Measurements from ENCODE around the gene ROBO1.
A peak's percentile ranks its signal among the peaks of the same experiment; 100 is the strongest.

ROBO1 gene

DNA sequence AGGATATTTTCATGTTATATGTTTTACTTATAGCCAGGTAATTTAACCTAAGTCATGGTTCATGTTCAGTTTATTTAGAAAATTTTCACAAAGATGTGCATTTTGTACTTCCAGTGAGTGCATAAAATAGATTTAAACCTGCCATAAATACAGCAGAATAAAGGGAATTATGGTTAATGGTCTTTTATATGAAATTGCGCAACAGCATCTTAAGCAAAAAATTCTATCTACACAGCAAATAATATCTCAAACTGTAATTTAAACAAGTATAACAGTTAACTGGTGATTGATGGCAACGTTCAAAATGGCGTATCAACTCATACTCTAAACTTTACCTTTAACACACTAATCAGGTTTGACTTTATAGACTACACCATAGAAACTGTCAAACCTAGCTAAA lies 97.6 kb downstream of the ROBO1 start:
- DNase-seq, result no peak

DNA sequence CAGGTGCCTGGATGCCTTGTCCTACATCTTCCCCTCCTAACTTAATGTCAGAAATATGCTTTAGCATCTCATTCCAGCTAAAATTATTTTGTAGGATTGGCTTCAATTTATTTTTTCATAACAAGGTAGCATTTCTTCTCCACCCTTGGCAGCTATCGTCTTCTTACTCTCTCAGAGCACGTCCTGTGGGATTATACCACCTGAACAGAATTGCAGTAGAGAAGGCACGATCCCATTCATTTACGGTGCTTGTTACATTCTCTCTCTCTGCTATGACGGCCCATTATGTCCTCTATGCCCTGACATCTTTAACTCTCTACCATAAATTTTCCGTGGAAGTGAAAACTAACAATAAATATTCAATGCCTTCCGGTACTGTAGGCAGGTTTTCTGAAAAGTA lies 103.3 kb downstream of the ROBO1 start:
- DNase-seq, result no peak

DNA sequence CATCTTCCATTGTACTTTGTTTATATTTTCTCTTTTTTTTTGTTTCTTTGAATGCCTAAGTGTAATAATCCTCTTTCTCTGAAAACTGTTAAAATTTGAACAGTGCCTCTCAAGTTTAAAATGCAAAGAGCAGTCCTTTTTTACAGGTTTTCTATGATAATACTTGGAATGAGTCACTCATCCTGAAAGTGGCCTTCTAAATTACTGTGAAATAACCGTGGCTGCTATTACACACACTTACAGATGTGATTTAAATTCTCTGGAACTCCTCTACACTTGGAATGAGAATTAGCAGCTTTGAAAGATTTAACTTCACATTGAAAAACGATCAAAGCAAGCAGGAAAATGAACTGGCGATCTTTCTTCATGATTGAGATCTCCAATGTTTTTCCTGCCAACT lies 105.9 kb downstream of the ROBO1 start:
- no peak for DNase-seq

DNA sequence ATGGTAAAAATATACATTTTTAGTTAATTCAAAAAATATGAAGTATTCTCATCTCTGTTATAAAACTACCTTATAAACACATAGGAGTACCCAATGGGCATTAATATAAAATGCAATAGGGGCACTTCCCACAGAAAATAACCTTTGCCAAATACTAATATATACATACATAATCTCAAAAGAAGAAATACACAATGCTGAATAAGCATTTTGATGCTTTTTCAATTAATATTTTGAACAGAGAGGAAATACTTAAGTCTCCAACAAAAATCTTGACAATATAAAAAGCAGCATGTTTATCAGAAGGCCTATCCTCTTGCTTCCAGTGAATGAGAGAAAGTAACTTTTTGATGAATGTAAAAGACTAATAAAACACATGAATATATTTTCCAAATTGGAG lies 110.7 kb downstream of the ROBO1 start:
- no peak for DNase-seq

DNA sequence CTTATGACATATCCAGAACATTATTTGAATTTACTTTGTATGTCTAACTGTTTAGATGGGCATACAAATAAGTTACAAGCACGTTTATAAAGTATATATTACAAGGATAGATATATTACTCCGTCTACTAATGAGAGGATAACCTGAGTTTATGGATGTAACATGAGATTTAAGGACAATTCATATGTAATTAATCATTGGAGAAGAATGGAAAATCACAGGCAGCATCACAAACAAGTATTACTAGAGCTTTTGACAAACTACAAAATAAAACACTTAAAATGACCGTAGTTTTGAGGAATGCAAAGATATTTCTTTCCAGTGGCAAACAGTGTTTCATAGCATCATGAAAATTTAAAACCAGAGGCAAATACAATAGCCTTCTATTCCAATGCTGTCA lies 113.8 kb downstream of the ROBO1 start:
- no peak for DNase-seq

DNA sequence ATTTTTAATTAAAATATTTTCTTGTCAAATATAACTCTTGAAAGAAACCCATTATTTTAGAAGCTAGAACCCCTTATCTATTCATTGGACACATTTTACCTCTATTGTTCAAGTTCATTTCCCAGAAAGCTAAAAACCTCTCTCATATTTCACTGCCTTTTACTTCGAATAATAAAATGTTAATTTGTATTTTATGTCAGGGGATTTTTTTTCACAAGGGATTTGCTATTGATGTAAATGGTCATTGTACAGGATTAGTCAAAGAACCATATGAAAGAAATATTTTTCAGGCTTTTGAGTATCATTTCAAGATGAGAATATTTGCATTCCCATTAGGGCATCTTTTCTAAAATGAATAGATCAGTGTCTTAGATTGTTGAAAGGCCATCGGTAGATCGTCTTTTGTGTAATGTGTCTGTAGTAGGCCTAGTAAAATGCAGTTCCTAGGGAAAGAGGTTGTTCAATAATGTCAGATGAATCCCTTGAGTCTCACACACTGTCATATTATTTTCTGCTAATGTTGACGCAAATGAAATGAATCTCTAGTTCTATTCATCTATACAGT lies 114.5 kb downstream of the ROBO1 start:
- no peak for DNase-seq

DNA sequence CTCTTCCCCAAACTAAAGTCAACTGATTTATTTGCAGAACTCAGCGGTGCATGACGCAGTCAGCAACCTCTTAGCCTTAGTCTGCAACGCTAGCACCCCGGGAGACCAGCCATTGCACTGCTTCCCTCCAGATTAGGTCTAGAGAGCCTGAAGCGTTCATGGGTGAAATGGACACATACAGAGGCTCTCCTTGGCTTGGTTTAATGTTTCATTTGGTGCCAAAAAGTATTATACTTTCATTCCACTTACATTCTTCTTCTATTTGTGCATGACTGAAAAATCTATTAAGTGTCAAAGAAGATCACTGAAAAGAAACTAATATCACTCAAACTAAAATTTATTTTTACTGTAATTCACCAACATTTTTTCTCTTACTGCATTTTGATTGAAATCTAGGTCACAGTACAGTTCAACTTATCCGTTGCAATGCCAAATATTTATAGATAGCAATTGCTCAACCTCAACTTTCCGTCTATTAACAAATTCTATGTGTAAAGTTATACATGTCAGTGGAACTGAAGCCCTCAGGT lies 116.2 kb downstream of the ROBO1 start:
- peak; percentile 0 for DNase-seq

DNA sequence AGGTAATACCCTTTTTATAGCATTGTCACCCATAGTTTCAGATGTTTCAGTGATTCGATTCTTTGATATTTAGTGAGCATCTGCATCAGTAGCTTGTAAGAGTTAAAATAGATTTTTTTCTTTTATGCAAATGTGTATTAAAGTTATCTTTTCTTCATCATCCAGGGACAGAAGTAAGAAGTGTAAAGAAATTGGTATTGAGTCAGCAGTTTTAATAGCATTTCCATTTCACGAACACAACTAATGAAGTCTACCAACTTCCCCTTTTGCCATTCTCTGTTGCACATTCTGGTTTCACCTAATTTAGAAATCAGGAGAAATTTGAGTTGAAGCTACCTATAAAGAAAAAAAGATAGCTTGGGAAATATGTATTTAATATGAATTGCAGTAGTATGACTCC lies 127.9 kb downstream of the ROBO1 start:
- no peak for DNase-seq

DNA sequence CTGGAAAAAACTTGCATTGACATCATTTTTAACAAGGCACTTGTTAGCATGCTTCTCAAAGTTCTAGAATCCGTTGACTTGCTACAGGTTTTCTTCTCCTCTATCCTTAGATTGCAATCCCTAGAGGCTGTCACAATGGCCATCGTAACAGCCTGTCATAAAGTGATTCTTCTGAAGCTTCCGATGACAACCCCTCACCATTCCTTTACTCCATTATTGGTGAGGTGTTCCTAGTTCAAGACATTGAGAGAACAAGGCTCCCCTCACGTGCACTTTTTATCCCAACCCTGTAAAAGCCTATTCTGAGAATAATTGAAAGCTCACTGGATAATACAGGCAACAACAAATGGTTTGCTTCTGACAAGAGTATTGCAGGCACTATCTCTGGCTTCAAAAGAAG lies 131.4 kb downstream of the ROBO1 start:
- no peak for DNase-seq

DNA sequence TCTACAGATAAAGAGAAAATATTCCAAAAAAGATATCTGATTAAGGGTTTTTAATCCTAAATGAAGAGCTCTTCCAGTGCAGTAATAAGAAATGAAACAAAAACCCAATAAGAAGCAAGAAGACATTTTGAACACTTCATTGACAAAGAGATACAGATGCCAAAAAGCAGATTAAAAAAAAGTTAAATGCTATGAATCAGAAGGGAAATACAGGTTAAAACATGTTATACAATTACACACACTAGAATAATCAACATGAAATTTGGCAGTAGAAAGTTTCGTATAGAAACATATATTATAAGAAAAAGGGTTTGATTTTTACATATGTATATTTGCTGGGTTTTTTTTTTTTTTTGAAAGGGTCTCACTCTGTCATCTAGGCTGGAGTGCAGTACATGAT lies 135.0 kb downstream of the ROBO1 start:
- DNase-seq, result no peak

DNA sequence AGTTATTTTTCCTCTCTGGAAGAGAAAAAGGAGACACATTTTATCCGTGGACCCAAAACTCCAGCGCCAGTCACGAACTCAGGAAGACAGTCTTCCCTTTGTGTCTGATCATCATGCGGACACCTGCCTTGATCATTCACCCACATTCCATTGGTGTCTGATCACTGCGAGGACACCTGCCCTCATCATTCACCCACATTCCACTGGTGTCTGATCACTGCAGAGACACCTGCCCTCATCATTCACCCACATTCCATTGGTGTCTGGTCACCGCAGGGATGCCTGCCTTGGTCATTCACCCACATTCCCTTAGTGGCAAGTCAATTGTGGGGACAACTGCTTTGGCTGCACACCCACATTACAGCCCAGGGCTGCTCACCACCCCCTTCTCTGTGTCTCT lies 148.9 kb downstream of the ROBO1 start:
- DNase-seq, result no peak

DNA sequence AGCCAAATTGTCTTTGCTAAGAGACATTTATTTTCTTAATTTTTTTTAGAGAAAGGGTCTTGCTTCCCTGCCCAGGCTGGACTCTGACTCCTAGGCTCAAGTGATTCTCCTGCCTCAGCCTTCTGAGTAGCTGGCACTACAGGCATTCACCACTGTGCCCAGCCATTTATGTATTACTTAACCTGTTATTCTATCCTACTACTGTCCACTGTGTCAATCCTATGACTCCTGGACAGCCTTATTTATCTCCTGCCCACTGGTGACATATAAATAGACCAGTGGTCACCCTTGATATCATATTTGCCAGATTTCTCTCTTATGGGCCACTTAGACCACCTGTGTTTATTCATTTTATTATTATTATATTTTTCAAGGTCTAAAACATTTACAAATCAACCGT lies 161.4 kb downstream of the ROBO1 start:
- no peak for DNase-seq

DNA sequence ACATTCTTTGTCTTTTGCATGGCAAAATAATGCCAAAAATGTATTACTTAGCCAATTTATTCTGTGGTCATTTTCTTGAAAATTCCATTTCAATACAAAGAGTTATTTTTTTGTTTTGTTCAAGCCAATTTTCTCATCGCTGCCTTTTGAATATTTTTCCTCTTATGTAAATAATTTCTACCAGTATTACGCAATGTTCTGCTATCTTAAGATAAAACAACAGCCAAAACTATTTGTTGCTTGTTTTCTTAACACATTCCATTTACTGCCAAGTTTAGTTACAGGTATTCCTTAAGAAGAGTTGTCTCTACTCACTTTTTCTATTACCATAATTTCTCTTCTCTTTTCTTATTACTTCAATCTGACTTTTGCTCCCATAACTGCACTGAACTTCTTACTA lies 163.1 kb downstream of the ROBO1 start:
- DNase-seq, result peak; percentile 18

DNA sequence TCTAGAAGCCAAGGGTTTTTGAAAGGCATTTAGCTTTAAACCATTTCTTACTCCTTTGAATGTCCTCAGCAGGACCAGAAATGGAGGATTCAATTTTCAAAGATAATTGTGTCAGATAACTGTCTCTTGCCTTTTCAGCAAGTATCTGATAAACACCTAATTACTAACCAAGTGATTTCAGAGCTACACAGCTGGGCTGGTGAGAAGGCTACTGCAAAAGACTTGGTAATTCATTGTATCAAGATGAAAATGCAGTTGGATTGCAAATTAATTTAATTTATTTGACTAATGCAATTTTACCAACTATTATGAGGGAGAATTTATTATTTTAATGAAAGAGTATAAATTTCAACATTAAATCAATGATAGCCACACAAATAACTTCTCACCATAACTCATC lies 165.4 kb downstream of the ROBO1 start:
- no peak for DNase-seq

DNA sequence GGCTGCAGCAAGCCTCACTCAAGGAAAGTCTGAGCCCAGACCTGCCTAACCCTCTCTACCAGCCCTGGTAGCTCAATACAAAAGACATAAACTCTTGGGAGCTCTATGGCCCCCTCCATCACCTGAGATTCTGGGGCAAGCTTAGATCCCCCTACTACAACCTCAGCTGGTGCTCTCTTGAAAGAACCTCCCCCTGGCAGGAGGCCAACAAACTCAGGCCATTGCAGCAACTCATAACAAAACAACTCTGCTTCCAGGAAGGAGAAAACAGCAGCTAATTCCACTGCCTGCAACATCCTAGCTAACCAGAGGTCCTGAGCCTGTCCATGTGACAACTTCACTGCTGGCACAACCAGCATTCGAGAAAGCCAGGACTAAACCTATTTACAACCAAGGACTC lies 169.2 kb downstream of the ROBO1 start:
- peak; percentile 5 for DNase-seq

DNA sequence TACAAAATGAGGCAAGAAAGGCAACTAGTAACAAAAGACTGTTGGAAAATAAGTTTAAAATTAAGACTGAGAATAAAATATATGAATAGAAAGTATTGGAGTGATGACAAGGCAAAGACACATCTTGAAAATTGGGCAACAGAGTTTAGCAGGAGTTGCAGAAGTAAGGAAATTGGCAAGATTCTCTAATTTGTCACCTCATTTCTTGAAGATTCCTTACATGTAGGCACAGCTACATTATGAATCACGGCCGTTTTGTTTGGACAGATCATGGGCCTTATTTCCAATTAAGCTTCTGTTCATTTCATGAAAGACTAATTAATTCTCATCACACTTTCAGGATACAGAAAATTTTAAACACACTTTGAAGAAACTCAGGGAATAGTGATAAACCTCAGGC lies 170.1 kb downstream of the ROBO1 start:
- DNase-seq, result no peak

DNA sequence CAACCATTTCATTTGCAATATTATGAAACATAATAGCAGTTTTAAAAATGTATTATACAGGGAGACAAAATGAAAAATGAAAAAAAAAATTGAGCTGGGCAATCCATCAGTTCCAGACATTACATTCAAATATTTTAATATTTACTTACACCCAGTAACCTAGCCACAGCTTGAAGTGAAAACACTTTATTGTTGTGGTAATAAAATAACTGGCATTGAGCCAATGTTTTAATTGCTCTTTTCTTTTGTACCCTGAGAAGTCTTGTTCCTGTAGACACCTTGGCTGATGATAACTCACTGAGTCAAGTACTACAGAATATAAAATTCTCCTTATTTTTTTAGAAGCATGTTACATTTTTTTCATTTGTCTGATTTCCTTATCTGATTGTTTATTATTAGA lies 180.6 kb downstream of the ROBO1 start:
- no peak for DNase-seq

DNA sequence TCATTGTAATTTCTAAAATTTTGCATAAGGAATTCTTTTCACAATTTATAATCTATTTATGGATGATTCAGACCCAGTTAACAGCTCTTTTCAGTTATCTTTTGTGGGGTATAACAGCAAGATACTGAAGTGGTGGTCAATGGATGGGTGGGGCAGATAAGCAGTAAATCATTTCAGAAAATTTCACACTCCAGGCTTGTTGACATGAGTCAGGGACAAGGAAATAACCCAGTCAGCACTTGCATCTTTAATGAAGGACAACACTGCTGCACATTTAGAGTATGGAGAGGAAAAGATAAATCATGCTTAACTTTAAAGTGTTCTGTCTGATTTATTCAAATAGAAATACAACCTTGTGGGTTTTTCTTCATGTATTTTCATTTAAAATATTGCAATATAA lies 181.6 kb downstream of the ROBO1 start:
- no peak for DNase-seq

DNA sequence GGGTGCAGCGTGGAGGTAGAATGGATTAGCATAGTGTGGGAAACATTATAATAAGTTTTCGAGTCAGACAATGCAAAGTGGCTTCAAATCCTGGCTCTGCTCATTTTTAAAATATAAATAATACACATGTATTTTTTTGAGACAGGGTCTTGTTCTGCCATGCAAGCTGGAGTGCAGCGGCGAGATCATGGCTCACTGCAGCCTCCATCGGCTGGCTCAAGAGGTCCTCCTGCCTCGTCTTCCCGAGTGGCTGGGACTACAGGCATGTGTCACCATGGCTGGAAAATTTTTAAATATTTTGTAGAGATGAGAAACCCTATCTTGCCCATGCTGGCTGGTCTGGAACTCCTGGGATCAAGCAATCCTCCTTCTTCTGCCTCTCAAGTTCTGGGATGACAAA lies 194.9 kb downstream of the ROBO1 start:
- no peak for DNase-seq

DNA sequence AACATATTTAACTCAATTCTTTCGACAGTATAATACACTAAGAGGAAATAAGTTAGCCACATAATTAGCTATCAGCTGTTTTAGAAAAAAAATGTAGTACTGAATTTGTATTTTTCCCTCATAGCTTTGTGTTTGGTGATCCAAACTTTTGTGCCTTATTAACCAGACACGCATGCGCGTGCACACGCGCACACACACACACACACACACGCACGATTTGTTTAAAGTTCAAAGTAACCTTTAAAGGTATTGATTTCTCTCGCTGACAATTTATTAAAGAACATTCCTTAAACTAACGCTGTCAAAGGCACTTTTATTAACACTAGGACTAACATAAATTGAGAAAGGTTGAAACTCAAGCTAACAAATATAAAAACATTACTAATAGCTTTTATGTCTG lies 198.9 kb downstream of the ROBO1 start:
- no peak for DNase-seq

DNA sequence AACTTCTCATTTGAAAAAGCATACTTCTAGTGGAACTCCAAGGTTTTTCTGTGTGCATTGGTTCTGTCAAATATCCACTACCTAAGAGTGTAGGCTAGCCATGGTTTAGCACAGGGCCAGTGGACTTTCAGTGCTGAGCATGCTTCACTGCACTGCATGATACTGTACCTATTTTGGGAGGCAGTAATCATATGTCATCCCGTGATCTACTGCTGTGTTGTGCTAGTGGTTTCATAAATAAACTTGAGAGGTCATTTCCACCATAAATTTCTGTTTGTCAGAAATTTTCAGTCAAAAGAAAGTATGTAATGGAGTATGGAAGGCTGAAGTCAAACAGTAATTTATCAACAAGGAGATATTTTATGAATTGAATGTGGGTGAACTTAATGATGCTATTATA lies 203.6 kb downstream of the ROBO1 start:
- no peak for DNase-seq

DNA sequence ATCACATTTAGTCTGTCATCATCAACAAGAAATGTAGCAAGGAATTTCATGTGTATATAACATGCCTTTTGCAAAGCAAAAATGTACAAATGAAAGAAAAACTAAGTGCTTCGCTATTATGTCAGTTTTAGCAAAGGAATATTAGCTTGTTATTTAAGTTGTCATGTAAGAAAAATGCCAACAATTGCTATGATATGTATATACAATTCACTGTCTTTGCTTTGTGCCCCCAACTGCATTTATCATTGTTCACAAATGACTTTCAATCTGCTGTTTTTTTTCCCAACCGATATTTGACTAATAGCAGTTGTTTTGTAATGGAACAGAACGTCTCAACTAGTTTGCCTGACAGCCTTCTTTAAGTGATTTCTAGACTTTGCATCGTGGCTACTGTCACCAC lies 207.1 kb downstream of the ROBO1 start:
- no peak for DNase-seq

DNA sequence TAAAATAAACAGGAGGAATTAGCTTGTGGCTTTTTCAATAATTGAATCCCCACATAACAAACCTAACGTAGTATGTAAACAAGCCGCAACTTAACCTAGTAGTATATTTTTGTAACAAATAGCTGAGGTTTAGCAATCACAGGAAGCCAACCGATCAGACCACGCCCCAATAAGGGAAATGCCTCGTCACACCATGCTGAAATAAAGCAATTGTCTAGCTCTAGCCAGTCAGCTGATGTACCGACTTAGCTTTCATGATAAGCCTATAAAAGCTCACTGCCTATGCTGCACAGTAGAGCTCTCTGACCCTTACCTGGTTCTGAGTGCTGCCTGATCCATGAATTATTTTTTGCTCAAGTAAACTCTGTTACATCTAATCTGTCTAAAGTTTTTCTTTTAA lies 208.9 kb downstream of the ROBO1 start:
- DNase-seq, result no peak

DNA sequence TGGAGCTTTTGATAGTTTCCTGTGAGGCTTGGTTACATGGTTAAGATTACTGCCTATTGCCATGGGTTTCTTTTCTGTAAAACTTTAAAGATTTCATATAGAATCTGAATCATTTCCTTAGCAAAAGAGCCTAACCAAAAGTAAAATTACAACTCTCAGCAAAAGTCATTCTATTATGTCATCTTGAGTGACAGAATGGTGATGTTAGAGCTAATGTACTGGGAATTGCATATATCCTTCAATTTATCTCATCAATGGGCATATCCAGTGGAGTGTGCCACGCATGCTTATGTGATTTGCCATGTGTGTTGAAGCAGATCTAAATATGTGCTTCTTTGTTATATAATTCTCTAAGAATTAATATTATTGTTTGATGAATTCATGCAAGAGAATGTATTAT lies 212.1 kb downstream of the ROBO1 start:
- DNase-seq, result no peak

DNA sequence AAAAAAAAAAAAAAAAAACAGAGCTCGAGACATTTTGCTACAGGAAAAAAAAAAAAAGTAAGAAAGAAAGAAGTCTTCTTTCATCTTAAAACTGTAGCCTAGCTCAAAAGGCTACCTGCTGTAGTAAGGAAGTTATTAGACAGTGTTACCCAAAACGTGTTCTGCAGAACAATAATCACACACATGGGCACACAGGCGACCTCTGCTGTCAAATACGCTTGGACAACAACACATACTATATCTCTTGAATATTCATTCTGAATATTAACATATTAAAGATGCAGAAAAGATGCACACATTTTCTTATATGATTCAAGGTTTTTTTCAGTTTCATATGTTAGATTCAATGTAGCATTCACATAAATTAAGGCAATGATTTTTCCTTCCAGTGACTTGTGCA lies 215.8 kb downstream of the ROBO1 start:
- no peak for DNase-seq

All from fibroblast of skin of scalp (primary cell).